ENCODE data around the gene GRIN2A.

GRIN2A gene

GRCh38 chr16:10182222-10183053, at the start of gene GRIN2A:
GRIN2A (minus strand) TSS chr16:10182428; CDS start chr16:10180411, 2,017 bp downstream.
- no peak for DNase-seq

GRCh38 chr16:10231563-10231962, 49.3 kb upstream of the GRIN2A start:
- DNase-seq: no peak

GRCh38 chr16:10228779-10229178, 46.6 kb upstream of the GRIN2A start:
- no peak for DNase-seq

- DNase-seq: no peak
Observed at GRCh38 chr16:10226987-10227306, 44.7 kb upstream of the GRIN2A start.

- DNase-seq: no peak
Observed at GRCh38 chr16:10226141-10226986, 44.1 kb upstream of the GRIN2A start.

- DNase-seq: no peak
Observed at GRCh38 chr16:10225653-10226052, 43.4 kb upstream of the GRIN2A start.

- DNase-seq: no peak
Observed at GRCh38 chr16:10224850-10225249, 42.6 kb upstream of the GRIN2A start.

GRCh38 chr16:10220942-10221341, 38.7 kb upstream of the GRIN2A start:
- no peak for DNase-seq

- no peak for DNase-seq
Observed at GRCh38 chr16:10219742-10220141, 37.5 kb upstream of the GRIN2A start.

- no peak for DNase-seq
Observed at GRCh38 chr16:10218490-10219206, 36.4 kb upstream of the GRIN2A start.

GRCh38 chr16:10213748-10214147, 31.5 kb upstream of the GRIN2A start:
- DNase-seq: no peak

GRCh38 chr16:10210944-10211343, 28.7 kb upstream of the GRIN2A start:
- DNase-seq: no peak

- no peak for DNase-seq
Observed at GRCh38 chr16:10206865-10207264, 24.6 kb upstream of the GRIN2A start.

GRCh38 chr16:10206215-10206614, 24.0 kb upstream of the GRIN2A start:
- DNase-seq: no peak

- DNase-seq: no peak
Observed at GRCh38 chr16:10205688-10206087, 23.5 kb upstream of the GRIN2A start.

GRCh38 chr16:10202649-10203048, 20.4 kb upstream of the GRIN2A start:
- DNase-seq: no peak

GRCh38 chr16:10200637-10201586, 18.7 kb upstream of the GRIN2A start:
- DNase-seq: no peak

GRCh38 chr16:10196999-10197398, 14.8 kb upstream of the GRIN2A start:
- no peak for DNase-seq

GRCh38 chr16:10191096-10191495, 8.9 kb upstream of the GRIN2A start:
- DNase-seq: no peak

GRCh38 chr16:10189861-10190390, 7.7 kb upstream of the GRIN2A start:
- no peak for DNase-seq

- DNase-seq: no peak
Observed at GRCh38 chr16:10188236-10188635, 6.0 kb upstream of the GRIN2A start.
